Keratinocyte (primary cell): ENCODE measurements around the gene EIF4E1B. TPM values are rescaled to one million over a fixed set of nuclear protein-coding genes. Genes with fewer than 3 reads are reported as not detected.

Experiments
- DNase-seq: peaks from one replicate; pipeline ENCODE4 v3.0.0-alpha.2; 2011; ENCODE audit warnings: low read depth, missing footprints, low spot score
- FAIRE-seq: peaks from 2 replicates; lab custom pipeline; 2011; peaks lifted over from hg19 to GRCh38; lab: Jason Lieb, UNC
- H2AFZ ChIP-seq: 2 replicates; pipeline ENCODE4 v1.6.0; 2012; ENCODE audit warnings: low read length, control low read depth, inconsistent platforms; ENCODE audit not compliant: control insufficient read depth
- H3K27ac ChIP-seq: 2 replicates; pipeline ENCODE4 v1.5.1; 2011; ENCODE audit warnings: low read length; ENCODE audit not compliant: control insufficient read depth, insufficient read depth
- H3K27me3 ChIP-seq: 3 replicates; pipeline ENCODE4 v1.6.0; 2011; ENCODE audit warnings: low read length; ENCODE audit not compliant: control insufficient read depth, insufficient read depth; ENCODE audit errors: extremely low read depth
- H3K36me3 ChIP-seq, 2 experiments: 2 replicates in 1 of 2; 3 replicates in 1 of 2; pipeline ENCODE4 v1.5.1; 2011; ENCODE audit warnings: low read length in 2 of 2, mild to moderate bottlenecking in 1 of 2; ENCODE audit not compliant: control insufficient read depth in 2 of 2, insufficient read depth in 2 of 2; ENCODE audit errors: extremely low read depth in 1 of 2
- H3K4me1 ChIP-seq: 3 replicates; pipeline ENCODE4 v1.5.1; 2011; ENCODE audit warnings: low read length; ENCODE audit not compliant: control insufficient read depth, insufficient read depth; ENCODE audit errors: extremely low read depth
- H3K4me2 ChIP-seq: 3 replicates; pipeline ENCODE4 v1.6.0; 2011; ENCODE audit warnings: low read depth, low read length; ENCODE audit not compliant: control insufficient read depth, insufficient read depth; ENCODE audit errors: extremely low read depth
- H3K4me3 ChIP-seq, 3 experiments: fragments of 200-600 bp in 1 of 3; sonication (generic) in 1 of 3; 2 replicates in 2 of 3; 3 replicates in 1 of 3; pipeline ENCODE4 v1.5.1; 2011 to 2016; ENCODE audit warnings: low read length in 3 of 3, mild to moderate bottlenecking in 3 of 3, control low read depth in 2 of 3, inconsistent platforms in 1 of 3, low read depth in 1 of 3, mixed read lengths in 1 of 3, mixed run types in 1 of 3, moderate library complexity in 1 of 3; ENCODE audit not compliant: control insufficient read depth in 2 of 3, insufficient read depth in 2 of 3; ENCODE audit errors: extremely low read depth in 1 of 3
- H3K79me2 ChIP-seq: 2 replicates; pipeline ENCODE4 v1.6.0; 2012; ENCODE audit warnings: low read length; ENCODE audit not compliant: control insufficient read depth, insufficient read depth
- H3K9ac ChIP-seq: 3 replicates; pipeline ENCODE4 v1.6.0; 2011; ENCODE audit warnings: low read length; ENCODE audit not compliant: control insufficient read depth, insufficient read depth; ENCODE audit errors: extremely low read depth
- H3K9me1 ChIP-seq: 3 replicates; pipeline ENCODE4 v1.6.0; 2011; ENCODE audit warnings: low read length; ENCODE audit not compliant: control insufficient read depth, insufficient read depth; ENCODE audit errors: extremely low read depth
- H3K9me3 ChIP-seq: 2 replicates; pipeline ENCODE4 v1.5.1; 2012; ENCODE audit warnings: low read depth, low read length; ENCODE audit not compliant: control insufficient read depth
- H4K20me1 ChIP-seq: 3 replicates; pipeline ENCODE4 v1.6.0; 2011; ENCODE audit warnings: low read length; ENCODE audit not compliant: control insufficient read depth, insufficient read depth; ENCODE audit errors: extremely low read depth
- EZH2 ChIP-seq: IDR thresholded peaks from one replicate; pipeline ENCODE4 v1.6.1; 2012; ENCODE audit warnings: inconsistent platforms, mild to moderate bottlenecking, low read length, moderate library complexity
- dilution Hi-C: fragments of 300-500 bp; cut with MboI; formaldehyde crosslinking; loops from one replicate; pipeline ENCODE4 v1.7.0; 2020; ENCODE audit warnings: low sequenced_read_pairs; ENCODE audit not compliant: extremely low pct_ligation_motif_present
- polyA plus RNA-seq, 5 experiments: library from polyadenylated mRNA; depleted of rRNA in 3 of 5; stranded (reverse) in 3 of 5; stranded (forward) in 1 of 5; unstranded in 1 of 5; fragments of >200 nt; gene quantifications; 1 replicate in 1 of 5; 2 replicates in 3 of 5; 3 replicates in 1 of 5; pipeline versions ENCODE4 v1.2.1 to v1.2.3, GENCODE V29; 2011 to 2012; ENCODE audit warnings: missing spikeins in 2 of 5, low read depth in 1 of 5, low replicate concordance in 1 of 5
- TF ChIP-seq, protein P1 (sequence below), 3 experiments: IDR thresholded peaks in 1 of 3; conservative IDR thresholded peaks in 1 of 3; optimal IDR thresholded peaks in 1 of 3; 2 replicates in 2 of 3; 3 replicates in 1 of 3; pipeline versions ENCODE3 to v1.5.1; 2011; ENCODE audit warnings: low read length in 3 of 3, mild to moderate bottlenecking in 3 of 3, moderate library complexity in 2 of 3, control low read depth in 1 of 3, inconsistent platforms in 1 of 3; ENCODE audit not compliant: insufficient read depth in 2 of 3; ENCODE audit errors: extremely low read depth in 1 of 3

The EIF4E1B gene
- polyA plus RNA-seq, 1 donor (not counting 4 experiments of a cell fraction or from before 2014, with no cell fraction given), result not detected

DNA sequence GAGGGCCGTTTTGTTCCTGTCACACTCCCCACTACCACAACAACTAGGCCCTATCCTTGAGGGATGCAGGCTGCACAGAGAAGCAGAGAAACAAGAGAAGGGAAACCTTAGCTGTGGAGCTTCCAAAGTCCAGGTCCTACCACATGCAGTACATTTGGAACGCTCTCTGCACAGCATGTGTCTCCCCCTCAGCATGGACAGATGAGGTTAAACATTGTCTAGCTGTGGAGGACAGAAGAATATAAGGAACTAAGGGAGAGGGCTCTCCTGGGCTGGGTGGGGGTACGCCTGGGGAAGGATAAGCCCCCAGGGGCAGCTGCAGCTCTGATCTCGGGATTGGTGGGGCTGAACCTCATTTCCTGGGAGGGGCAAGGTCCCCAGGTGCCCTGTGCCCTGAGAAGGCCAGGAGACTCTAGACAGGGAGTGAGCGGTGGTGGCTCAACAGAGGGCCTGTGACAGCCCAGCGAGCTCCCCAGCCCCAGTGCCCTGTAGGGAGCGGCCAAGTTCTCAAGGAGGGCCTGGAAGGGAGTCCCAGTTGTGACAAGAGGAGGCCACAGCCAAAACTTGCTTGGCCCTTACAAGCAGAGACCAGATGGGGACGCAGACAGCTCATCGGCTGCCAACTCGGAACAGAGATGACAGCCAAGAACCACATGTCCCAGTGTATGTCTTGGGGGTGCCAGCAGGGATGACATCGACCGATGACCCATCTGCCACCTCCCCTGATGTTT lies 46.9 kb downstream of the EIF4E1B start:
- Histone ChIP-seq H2AFZ (no peak overlapping the region), H3K4me3 (no peak overlapping the region), H3K79me2 (no peaks in the 10 kb centered on the region), H3K9me1 (no peaks in the 10 kb centered on the region), H3K9ac (no peak overlapping the region), H3K27ac (no peak overlapping the region), H4K20me1 (no peaks in the 10 kb centered on the region), H3K4me1 (no peaks in the 10 kb centered on the region), H3K36me3 (no peaks in the 10 kb centered on the region), H3K9me3 (no peaks in the 10 kb centered on the region), H3K27me3 (peaks cover 51% of the 10 kb centered on the region), H3K4me2 (no peak overlapping the region)
- dilution Hi-C loops, result no loop called here
- DNase-seq (no peak), FAIRE-seq (no peak)
- TF ChIP-seq, protein P1, sequence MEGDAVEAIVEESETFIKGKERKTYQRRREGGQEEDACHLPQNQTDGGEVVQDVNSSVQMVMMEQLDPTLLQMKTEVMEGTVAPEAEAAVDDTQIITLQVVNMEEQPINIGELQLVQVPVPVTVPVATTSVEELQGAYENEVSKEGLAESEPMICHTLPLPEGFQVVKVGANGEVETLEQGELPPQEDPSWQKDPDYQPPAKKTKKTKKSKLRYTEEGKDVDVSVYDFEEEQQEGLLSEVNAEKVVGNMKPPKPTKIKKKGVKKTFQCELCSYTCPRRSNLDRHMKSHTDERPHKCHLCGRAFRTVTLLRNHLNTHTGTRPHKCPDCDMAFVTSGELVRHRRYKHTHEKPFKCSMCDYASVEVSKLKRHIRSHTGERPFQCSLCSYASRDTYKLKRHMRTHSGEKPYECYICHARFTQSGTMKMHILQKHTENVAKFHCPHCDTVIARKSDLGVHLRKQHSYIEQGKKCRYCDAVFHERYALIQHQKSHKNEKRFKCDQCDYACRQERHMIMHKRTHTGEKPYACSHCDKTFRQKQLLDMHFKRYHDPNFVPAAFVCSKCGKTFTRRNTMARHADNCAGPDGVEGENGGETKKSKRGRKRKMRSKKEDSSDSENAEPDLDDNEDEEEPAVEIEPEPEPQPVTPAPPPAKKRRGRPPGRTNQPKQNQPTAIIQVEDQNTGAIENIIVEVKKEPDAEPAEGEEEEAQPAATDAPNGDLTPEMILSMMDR (optimal IDR thresholded peaks at IDR 0.05 in 1 of 3, IDR thresholded peaks at IDR 0.05 in 1 of 3, conservative IDR thresholded peaks at IDR 0.05 in 1 of 3; ENCODE audit: extremely low read depth in 1 of 3, insufficient read depth in 2 of 3, low read length in 3 of 3), result no peak

DNA sequence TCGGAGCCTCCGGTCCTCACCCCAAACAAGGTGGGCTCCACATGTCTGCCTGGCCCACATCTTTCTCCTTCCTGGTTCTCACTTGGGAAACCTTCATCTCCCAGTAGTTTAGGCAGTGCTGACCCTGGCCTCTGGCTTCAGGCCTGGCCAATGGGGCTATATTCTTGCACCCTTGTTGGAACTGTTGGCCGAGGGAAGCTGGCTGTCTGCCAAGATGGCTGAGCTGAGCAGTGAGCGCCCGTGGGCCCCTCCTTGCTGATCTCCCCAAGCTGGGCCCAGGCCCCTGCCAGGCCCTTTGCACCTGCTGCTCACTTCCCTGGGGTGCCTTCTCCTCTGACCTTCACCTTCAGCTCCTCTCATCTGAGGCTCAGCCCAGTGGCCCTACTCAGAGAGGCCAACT lies 48.1 kb downstream of the EIF4E1B start:
- H2AFZ ChIP-seq, result no peak overlapping the region
- no peak for FAIRE-seq

More for the DNA sequence above, 48.1 kb downstream of the EIF4E1B start:
- dilution Hi-C loops, result no loop called here
- Histone ChIP-seq H3K9me1 (no peaks in the 10 kb centered on the region), H3K9ac (no peak overlapping the region), H3K4me2 (no peak overlapping the region), H3K9me3 (no peaks in the 10 kb centered on the region), H3K4me1 (no peaks in the 10 kb centered on the region), H4K20me1 (no peaks in the 10 kb centered on the region), H3K27me3 (peaks cover 61% of the 10 kb centered on the region), H3K36me3 (no peaks in the 10 kb centered on the region), H3K4me3 (no peak overlapping the region), H3K27ac (no peak overlapping the region), H3K79me2 (no peaks in the 10 kb centered on the region)
- TF ChIP-seq, protein P1 (optimal IDR thresholded peaks at IDR 0.05 in 1 of 3, IDR thresholded peaks at IDR 0.05 in 1 of 3, conservative IDR thresholded peaks at IDR 0.05 in 1 of 3; ENCODE audit: extremely low read depth in 1 of 3, insufficient read depth in 2 of 3, low read length in 3 of 3), result no peak
- no peak for TF ChIP-seq EZH2
- DNase-seq, result no peak
